ENCODE data around the gene GNAT1.

The GNAT1 gene

GRCh38 chr3:50212502-50212901, 21.1 kb downstream of the GNAT1 start:
- H3K4me3 ChIP-seq (ENCODE audit: insufficient read depth, low read length, poor library complexity, severe bottlenecking) = no peak overlapping the region
- no peak overlapping the region for H3K4me2 ChIP-seq (ENCODE audit: low read depth, low read length, poor library complexity, severe bottlenecking)
- H3F3A ChIP-seq (ENCODE audit: insufficient read depth) = no peaks in the 10 kb centered on the region

GRCh38 chr3:50212971-50213370, 21.6 kb downstream of the GNAT1 start:
- no peak overlapping the region for H3K9ac ChIP-seq (ENCODE audit: low read length)
- TF ChIP-seq CTCF (IDR thresholded peaks at IDR 0.05; ENCODE audit: insufficient read depth, low read length, poor library complexity, severe bottlenecking) (no peak), EZH2phosphoT487 (conservative IDR thresholded peaks at IDR 0.05; ENCODE audit: low read length) (no peak)

More at GRCh38 chr3:50212502-50212901, 21.1 kb downstream of the GNAT1 start:
- H3K9me3 ChIP-seq (ENCODE audit: insufficient read depth, low read length) = no peaks in the 10 kb centered on the region
- no peak overlapping the region for H2AFZ ChIP-seq (ENCODE audit: low read depth, low read length, severe bottlenecking)
- H3K27ac ChIP-seq (ENCODE audit: low read depth, low read length) = no peak overlapping the region
- H4K20me1 ChIP-seq (ENCODE audit: low read depth, low read length) = no peaks in the 10 kb centered on the region
- no peak overlapping the region for H3K9ac ChIP-seq (ENCODE audit: low read length)
- no peak for TF ChIP-seq CTCF (IDR thresholded peaks at IDR 0.05; ENCODE audit: insufficient read depth, low read length, poor library complexity, severe bottlenecking)
- no peak for TF ChIP-seq EZH2phosphoT487 (conservative IDR thresholded peaks at IDR 0.05; ENCODE audit: low read length)
- no peaks in the 10 kb centered on the region for H3K79me2 ChIP-seq (ENCODE audit: insufficient read depth, low read length)
- H3K27me3 ChIP-seq (ENCODE audit: low read length) = no peaks in the 10 kb centered on the region
- no peaks in the 10 kb centered on the region for H3K9me2 ChIP-seq (replicated peaks; ENCODE audit: insufficient read depth, low read length)
- H3K36me3 ChIP-seq (ENCODE audit: low read length) = no peaks in the 10 kb centered on the region

GRCh38 chr3:50213373-50213772, 22.0 kb downstream of the GNAT1 start:
- Histone ChIP-seq H3K4me2 (ENCODE audit: low read depth, low read length, poor library complexity, severe bottlenecking) (no peak overlapping the region), H3K9ac (ENCODE audit: low read length) (no peak overlapping the region), H3F3A (ENCODE audit: insufficient read depth) (no peaks in the 10 kb centered on the region), H3K9me3 (ENCODE audit: insufficient read depth, low read length) (no peaks in the 10 kb centered on the region), H3K27ac (ENCODE audit: low read depth, low read length) (no peak overlapping the region), H3K27me3 (ENCODE audit: low read length) (no peaks in the 10 kb centered on the region), H4K20me1 (ENCODE audit: low read depth, low read length) (no peaks in the 10 kb centered on the region), H3K9me2 (replicated peaks; ENCODE audit: insufficient read depth, low read length) (no peaks in the 10 kb centered on the region), H2AFZ (ENCODE audit: low read depth, low read length, severe bottlenecking) (no peak overlapping the region), H3K4me3 (ENCODE audit: insufficient read depth, low read length, poor library complexity, severe bottlenecking) (no peak overlapping the region), H3K36me3 (ENCODE audit: low read length) (no peaks in the 10 kb centered on the region), H3K79me2 (ENCODE audit: insufficient read depth, low read length) (no peaks in the 10 kb centered on the region)
- TF ChIP-seq EZH2phosphoT487 (conservative IDR thresholded peaks at IDR 0.05; ENCODE audit: low read length) = no peak

More at GRCh38 chr3:50212971-50213370, 21.6 kb downstream of the GNAT1 start:
- H3K9me2 ChIP-seq (replicated peaks; ENCODE audit: insufficient read depth, low read length) = no peaks in the 10 kb centered on the region
- no peaks in the 10 kb centered on the region for H3K36me3 ChIP-seq (ENCODE audit: low read length)
- H3K4me3 ChIP-seq (ENCODE audit: insufficient read depth, low read length, poor library complexity, severe bottlenecking) = no peak overlapping the region
- H4K20me1 ChIP-seq (ENCODE audit: low read depth, low read length) = no peaks in the 10 kb centered on the region
- H2AFZ ChIP-seq (ENCODE audit: low read depth, low read length, severe bottlenecking) = no peak overlapping the region
- H3K4me2 ChIP-seq (ENCODE audit: low read depth, low read length, poor library complexity, severe bottlenecking) = no peak overlapping the region
- H3F3A ChIP-seq (ENCODE audit: insufficient read depth) = no peaks in the 10 kb centered on the region
- no peaks in the 10 kb centered on the region for H3K9me3 ChIP-seq (ENCODE audit: insufficient read depth, low read length)
- H3K79me2 ChIP-seq (ENCODE audit: insufficient read depth, low read length) = no peaks in the 10 kb centered on the region
- H3K27ac ChIP-seq (ENCODE audit: low read depth, low read length) = no peak overlapping the region
- H3K27me3 ChIP-seq (ENCODE audit: low read length) = no peaks in the 10 kb centered on the region

- Histone ChIP-seq H4K20me1 (ENCODE audit: low read depth, low read length) (no peaks in the 10 kb centered on the region), H3K27me3 (ENCODE audit: low read length) (no peaks in the 10 kb centered on the region), H3K27ac (ENCODE audit: low read depth, low read length) (no peak overlapping the region), H3K9me3 (ENCODE audit: insufficient read depth, low read length) (no peaks in the 10 kb centered on the region), H3K4me2 (ENCODE audit: low read depth, low read length, poor library complexity, severe bottlenecking) (no peak overlapping the region), H3K9me2 (replicated peaks; ENCODE audit: insufficient read depth, low read length) (no peaks in the 10 kb centered on the region), H3K36me3 (ENCODE audit: low read length) (no peaks in the 10 kb centered on the region), H3K9ac (ENCODE audit: low read length) (no peak overlapping the region), H3F3A (ENCODE audit: insufficient read depth) (no peaks in the 10 kb centered on the region), H3K79me2 (ENCODE audit: insufficient read depth, low read length) (no peaks in the 10 kb centered on the region), H3K4me3 (ENCODE audit: insufficient read depth, low read length, poor library complexity, severe bottlenecking) (no peak overlapping the region), H2AFZ (ENCODE audit: low read depth, low read length, severe bottlenecking) (no peak overlapping the region)
- TF ChIP-seq EZH2phosphoT487 (conservative IDR thresholded peaks at IDR 0.05; ENCODE audit: low read length) (no peak), CTCF (IDR thresholded peaks at IDR 0.05; ENCODE audit: insufficient read depth, low read length, poor library complexity, severe bottlenecking) (no peak)
These were observed 23.4 kb downstream of the GNAT1 start for GRCh38 chr3:50214824-50215223.

All from SU-DHL-6 (cell line).